ENCODE data around the gene STK32B. TPM values are rescaled to one million over a fixed set of nuclear protein-coding genes. Genes with fewer than 3 reads are reported as not detected.

The STK32B gene
- total and polyA plus RNA-seq, 2 donors (not counting 3 experiments of a cell fraction or from before 2014, with no cell fraction given): 5.6 to 7.8 TPM

DNA sequence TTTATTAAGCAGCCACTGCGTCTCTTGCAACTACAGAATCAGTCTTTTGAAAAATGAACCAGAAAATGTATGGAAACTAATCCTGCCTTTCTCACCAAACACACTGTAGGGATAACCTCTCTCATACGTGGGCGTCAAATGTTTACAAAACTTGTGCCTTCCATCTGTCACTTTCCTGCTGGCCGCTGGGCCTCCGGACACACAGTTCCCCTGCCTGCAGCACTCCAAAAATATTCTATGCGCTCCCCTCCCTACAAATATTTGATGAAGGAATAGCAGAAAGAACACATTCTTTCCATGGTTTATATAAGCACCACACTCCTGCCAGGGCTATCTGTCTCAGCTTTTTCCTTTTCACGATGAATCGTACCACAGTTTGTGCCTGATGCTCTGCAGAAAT is 17.1 kb upstream of the STK32B start:
- dilution Hi-C loops (cut with MboI; ENCODE audit: extremely low pct_ligation_motif_present, low sequenced_read_pairs) (no loop called here), intact Hi-C loops (cut with micrococcal nuclease) (loop anchor here (5.0 to 10.0 kb wide), 3 partner anchors 37 to 1241 kb away; no protein-coding TSS in a partner anchor)
- ChIA-PET POLR2A (no interaction called here), CTCF (interaction anchor here (1.6 to 5.9 kb wide), 3 partner anchors 9 to 18 kb away, joined by 6 to 54 read pairs (median 8); partner anchors contain the start of gene STK32B)
- Histone ChIP-seq H3K4me2 (ENCODE audit: insufficient read depth, low read length) (no peak overlapping the region), H3K79me2 (ENCODE audit: control insufficient read depth, insufficient read depth, low read length) (no peaks in the 10 kb centered on the region), H3K9ac (replicated peaks; ENCODE audit: extremely low read depth, insufficient read depth, low read length) (no peak overlapping the region), H3K27me3 (ENCODE audit: control insufficient read depth in 2 of 2, insufficient read depth in 2 of 2, low read length in 2 of 2) (no peaks in the 10 kb centered on the region), H3K4me1 (ENCODE audit: control insufficient read depth, extremely low read depth, insufficient read depth, low read length) (peaks cover 69% of the 10 kb centered on the region), H3K36me3 (ENCODE audit: control insufficient read depth in 2 of 2, extremely low read depth in 1 of 2, insufficient read depth in 2 of 2, low read length in 2 of 2) (no peaks in the 10 kb centered on the region), H3K9me1 (replicated peaks; ENCODE audit: control insufficient read depth, extremely low read depth, insufficient read depth, low read length) (no peaks in the 10 kb centered on the region), H3K9me3 (replicated peaks; ENCODE audit: control insufficient read depth, insufficient read depth, low read length) (no peaks in the 10 kb centered on the region), H3K27ac (ENCODE audit: insufficient read depth, low read depth, low read length) (peak overlapping the region; percentile 90), H4K20me1 (replicated peaks; ENCODE audit: control insufficient read depth, extremely low read depth, insufficient read depth, low read length) (no peaks in the 10 kb centered on the region), H2AFZ (ENCODE audit: low read depth, low read length) (no peak overlapping the region), H3K4me3 (replicated peaks in 1 of 3; ENCODE audit: insufficient read depth in 1 of 3, low read depth in 1 of 3, low read length in 3 of 3) (no peak overlapping the region)
- BruUV-seq (replicated peaks): no TSS peak
- no peak for TF ChIP-seq POLR2A (IDR thresholded peaks at IDR 0.05; ENCODE audit: low read depth, low read length)
- no peak for TF ChIP-seq CTCF (IDR thresholded peaks at IDR 0.05; ENCODE audit: extremely low read depth in 1 of 2, insufficient read depth in 1 of 2, low read depth in 1 of 2, low read length in 2 of 2)
- no peak for TF ChIP-seq POLR2AphosphoS5 (IDR thresholded peaks at IDR 0.05; ENCODE audit: insufficient read depth, low read depth, low read length)
- TF ChIP-seq JUN (IDR thresholded peaks at IDR 0.05; ENCODE audit: borderline replicate concordance, insufficient read depth, insufficient read length, low read depth): no peak
- TF ChIP-seq GATA2 (IDR thresholded peaks at IDR 0.05; ENCODE audit: insufficient read depth, insufficient read length, low read depth, low read length): no peak
- TF ChIP-seq EZH2 (IDR thresholded peaks at IDR 0.05; ENCODE audit: borderline replicate concordance, low read depth, low read length, severe bottlenecking): no peak
- TF ChIP-seq FOS (IDR thresholded peaks at IDR 0.05; ENCODE audit: borderline replicate concordance, insufficient read depth, low read length): no peak
- no peak for TF ChIP-seq MAX (IDR thresholded peaks at IDR 0.05; ENCODE audit: insufficient read depth, insufficient read length)
- TF ChIP-seq MYC (IDR thresholded peaks at IDR 0.05; ENCODE audit: low read depth, low read length): no peak
- no peak for FAIRE-seq
- peak; percentile 20 for DNase-seq (ENCODE audit: low read depth, low spot score)

Measured in endothelial cell of umbilical vein (primary cell).